Activated CD4-positive, alpha-beta T cell treated with anti-CD3 and anti-CD28 coated beads for 4 hours (primary cell): ENCODE measurements around the gene MAD2L1BP.

Experiments used
- DNase-seq, 2 donors: peaks; one replicate each; pipeline ENCODE4 v3.0.0-alpha.2; 2020

Gene MAD2L1BP

GRCh38 chr6:43667245-43668150 is 31.9 kb downstream of the MAD2L1BP start:
- DNase-seq, result peak; percentile 70 to 77

DNA sequence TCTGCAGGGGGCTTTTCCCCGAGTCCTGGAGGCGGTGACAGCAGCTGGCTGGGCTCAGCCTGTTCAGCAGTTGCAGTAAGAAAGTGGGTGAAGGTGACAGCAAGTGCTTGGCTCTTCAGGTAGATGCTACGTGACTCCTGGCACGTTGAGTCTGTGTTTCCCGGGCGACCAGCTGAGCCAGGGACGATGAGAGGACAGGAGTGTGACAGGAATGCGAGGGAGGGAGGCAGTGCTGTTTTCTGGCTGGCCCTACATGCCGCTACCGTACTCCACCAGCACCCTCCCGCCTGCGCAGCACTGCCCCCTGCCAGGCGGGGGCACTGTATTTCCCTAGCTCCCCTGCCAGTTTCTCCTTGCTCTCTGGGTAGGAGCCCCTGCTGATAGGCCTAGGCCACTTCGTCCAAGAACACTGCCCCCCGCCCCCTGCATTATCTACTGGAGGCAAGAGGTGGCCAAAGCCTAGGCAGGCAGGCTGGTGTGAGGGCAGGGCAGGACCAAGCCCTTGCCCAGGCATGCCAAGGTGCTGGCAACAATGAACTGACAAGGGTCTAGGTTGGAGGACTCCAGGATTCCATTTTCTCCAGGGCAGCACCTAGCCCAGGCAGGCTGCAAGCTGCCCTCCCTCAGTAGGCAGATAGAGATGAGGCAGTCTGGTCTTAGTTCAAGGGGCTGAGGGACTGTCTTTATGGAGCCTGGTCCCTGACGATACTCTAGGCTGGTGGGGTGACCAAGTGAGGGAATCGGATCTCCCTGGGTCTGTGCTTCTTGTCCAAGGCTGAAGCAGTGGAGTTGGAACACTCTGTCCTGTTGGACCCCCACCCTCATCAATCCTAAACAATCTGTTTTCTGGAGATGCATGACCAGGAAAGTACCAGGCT is 32.8 kb downstream of the MAD2L1BP start:
- peak; percentile 23 to 35 for DNase-seq

DNA sequence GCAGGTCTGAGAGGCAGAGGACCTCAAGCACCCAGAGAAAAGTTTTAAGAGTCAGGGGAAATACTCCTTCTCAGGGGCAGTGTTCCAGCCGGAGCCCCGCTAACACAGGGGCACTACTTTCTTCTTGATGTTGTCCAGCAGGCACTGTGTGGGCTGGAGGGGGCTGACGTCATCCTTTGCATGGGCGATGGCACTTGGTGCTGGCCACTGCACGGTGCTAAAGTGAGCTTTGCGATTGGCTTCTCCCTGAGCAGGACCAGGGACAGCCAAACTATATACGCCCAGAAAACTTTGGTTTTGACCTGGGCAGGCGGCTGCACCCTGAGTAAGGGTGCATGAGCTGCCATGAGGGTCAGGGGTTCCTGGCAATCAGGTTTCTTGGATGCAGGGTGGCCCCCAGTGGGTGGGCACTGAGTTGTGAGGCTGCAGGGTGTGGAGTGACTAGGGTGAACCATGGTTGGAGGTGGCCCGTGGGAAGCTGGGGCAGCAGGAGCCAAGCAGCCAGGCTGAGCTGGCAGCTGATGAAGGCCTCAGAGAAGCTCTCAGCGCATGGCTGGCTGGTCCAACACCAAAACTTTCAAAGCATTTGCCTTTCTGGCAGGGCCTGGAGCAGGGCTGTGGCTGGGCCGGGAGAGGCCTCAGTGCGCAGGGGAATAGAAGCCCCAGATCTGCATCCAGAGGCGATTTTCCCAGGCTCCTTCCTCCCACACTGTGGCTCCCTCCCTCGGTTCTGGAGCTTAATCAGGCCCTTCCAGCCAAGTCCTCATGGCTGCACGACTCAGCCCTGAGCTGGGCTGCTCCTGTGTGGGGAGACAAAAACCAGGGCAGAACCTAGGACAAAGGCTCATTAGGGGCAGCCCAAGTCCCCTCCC is 33.6 kb downstream of the MAD2L1BP start:
- no peak for DNase-seq

- no peak for DNase-seq
Observed at GRCh38 chr6:43669922-43670622, 34.4 kb downstream of the MAD2L1BP start.

GRCh38 chr6:43670623-43670986 is 35.0 kb downstream of the MAD2L1BP start:
- DNase-seq, result no peak

- DNase-seq, result no peak
Observed at GRCh38 chr6:43671011-43671800, 35.6 kb downstream of the MAD2L1BP start.

- DNase-seq, result no peak
Observed at GRCh38 chr6:43671801-43672690, 36.4 kb downstream of the MAD2L1BP start.

- no peak for DNase-seq
Observed at GRCh38 chr6:43673444-43674084, 37.9 kb downstream of the MAD2L1BP start.

DNA sequence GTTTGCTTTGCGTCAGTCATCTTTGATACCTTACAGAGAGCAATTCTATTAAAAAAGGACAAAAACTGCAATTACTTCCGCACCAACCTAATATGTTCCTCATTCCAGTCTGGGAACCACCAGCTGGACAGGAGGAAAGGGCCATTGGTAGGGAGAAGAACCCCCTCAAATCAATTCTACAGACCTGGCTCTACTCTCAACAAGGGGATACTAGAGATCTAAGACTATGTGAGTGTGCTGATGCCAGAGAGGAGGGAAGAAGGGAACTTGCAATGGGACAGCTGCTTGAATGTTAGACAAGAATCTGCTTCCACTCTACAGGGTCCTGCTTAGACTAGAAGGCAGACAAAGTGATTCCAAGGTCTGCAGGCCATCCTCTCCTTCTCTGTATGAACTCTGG is 38.7 kb downstream of the MAD2L1BP start:
- no peak for DNase-seq

DNA sequence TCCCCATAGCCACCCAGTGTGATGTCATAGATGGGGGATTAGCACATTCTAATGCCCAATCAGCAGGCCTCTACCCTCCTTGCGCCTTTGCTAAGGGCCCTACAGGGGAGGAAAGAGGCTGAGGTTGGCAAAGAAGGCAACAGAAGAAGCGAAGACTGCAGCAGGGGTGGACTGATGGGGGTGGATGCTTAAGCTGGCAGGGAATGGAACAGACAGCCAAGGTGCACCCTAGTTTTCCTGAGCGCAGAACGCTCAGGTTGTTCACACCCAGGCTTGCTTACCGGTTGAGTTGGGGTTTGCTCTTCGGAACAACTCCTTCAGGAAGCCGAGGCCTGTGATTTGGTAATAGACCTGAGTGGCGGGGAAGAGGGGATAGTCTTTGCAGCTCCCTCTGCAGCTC is 39.3 kb downstream of the MAD2L1BP start:
- DNase-seq, result no peak

GRCh38 chr6:43676962-43677606 is 41.4 kb downstream of the MAD2L1BP start:
- no peak for DNase-seq

DNA sequence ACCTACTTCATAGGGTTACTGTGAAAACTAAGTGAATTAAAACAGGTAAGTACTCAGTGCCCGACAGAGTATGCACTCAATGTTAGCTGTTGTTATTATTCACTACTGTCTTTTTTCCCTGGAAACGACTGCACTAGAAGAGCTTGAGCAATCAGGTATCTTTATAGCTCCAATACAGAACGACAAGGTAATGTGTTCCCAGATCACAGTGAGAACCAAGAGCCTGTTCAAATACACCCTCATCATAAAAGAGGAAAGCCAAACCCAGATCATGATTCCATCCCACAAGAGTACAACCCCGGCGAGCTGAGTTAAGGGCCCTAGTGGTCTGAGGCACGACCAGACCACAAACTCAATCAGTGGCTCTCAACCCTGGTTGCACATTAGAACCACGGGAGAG is 42.1 kb downstream of the MAD2L1BP start:
- no peak for DNase-seq

- no peak for DNase-seq
Observed at GRCh38 chr6:43678341-43678740, 42.7 kb downstream of the MAD2L1BP start.

DNA sequence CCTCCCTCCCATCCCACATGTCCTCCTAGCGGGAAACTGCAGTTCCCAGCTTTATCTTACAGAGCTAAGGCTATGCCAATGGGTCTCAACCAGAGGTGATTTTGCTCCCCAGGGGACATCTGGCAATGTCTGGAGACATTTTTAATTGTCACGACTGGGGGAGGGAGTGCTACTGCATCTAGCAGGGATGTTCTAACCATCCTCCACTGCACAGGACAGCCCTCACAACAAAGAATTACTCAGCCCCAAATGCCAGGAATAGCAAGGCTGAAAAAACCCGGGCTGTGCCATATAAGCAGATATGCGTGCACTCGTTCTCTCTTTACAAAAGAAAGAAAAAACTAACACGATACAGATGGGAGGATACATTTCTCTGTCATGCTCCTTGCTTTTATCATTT is 43.4 kb downstream of the MAD2L1BP start:
- DNase-seq, result no peak

- no peak for DNase-seq
Observed at GRCh38 chr6:43680308-43681200, 44.9 kb downstream of the MAD2L1BP start.

- DNase-seq, result no peak
Observed at GRCh38 chr6:43681303-43681702, 45.7 kb downstream of the MAD2L1BP start.

DNA sequence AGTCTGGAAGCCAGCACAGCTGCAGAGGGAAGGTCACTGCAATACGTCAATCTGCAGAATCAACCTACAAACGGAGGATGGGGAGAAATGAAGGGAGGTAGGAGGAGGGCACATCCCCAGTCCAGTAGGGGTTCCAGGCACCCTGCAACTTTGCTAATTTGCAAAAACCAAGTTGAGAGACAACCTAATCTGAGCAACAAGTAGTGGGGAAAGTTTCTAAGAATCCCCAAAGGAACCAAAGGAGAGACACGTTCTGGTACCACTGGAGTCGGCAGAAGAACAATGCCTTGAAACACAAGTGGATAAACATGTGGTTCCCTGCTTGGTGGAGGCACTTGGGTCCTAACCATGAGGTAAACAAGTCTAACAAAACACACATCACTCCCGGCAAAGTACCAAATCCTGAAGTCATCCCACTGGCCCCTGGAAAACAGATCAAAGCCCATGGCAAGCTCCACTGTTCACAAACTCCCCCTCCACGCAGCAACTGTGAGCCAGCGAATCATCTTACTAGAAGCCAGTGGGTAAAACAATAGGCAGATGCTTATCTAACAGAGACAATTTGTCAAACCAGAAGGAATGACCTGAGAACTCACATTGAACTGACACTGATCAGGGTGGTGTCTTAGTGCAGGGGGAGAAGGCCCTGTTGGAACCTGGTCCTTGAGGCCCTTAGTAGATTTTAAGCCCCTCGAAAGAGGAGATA is 47.2 kb downstream of the MAD2L1BP start:
- no peak for DNase-seq
